ENCODE measurements around the gene SUPT16H.

SUPT16H gene

GRCh38 chr14:21408147-21408546 is 24.3 kb upstream of the SUPT16H start:
- peak; percentile 69 to 92 for DNase-seq (ENCODE audit: low read depth in 2 of 2)
- no peak overlapping the region for H3K4me3 ChIP-seq (replicated peaks in 1 of 2; ENCODE audit: low read depth in 2 of 2, low read length in 2 of 2)
- peak; percentile 6 for TF ChIP-seq CTCF (IDR thresholded peaks at IDR 0.05; ENCODE audit: low read depth, low read length)

GRCh38 chr14:21406213-21406612 is 22.4 kb upstream of the SUPT16H start:
- no peak for TF ChIP-seq CTCF (IDR thresholded peaks at IDR 0.05; ENCODE audit: low read depth, low read length)
- DNase-seq (ENCODE audit: low read depth in 2 of 2): no peak
- no peak overlapping the region for H3K4me3 ChIP-seq (replicated peaks in 1 of 2; ENCODE audit: low read depth in 2 of 2, low read length in 2 of 2)

DNA sequence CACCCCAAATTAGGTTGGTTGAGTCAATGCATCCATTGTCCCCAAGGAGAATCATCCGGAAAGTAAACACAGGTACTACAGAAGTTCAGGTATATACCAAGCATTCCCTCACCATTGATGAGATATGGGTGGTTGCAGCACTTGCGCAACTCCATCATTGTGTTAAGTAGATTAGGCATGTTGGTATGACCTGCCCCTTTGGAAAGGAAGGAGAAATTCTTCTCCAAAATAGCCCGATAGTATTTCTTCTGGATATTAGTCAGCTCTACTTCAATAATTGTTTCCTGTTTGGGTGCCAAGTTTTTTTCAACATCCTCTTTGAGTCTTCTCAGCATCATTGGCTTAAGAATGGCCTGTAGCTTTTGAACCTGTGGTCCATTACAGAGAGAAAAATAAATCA is 21.3 kb upstream of the SUPT16H start:
- TF ChIP-seq CTCF (IDR thresholded peaks at IDR 0.05; ENCODE audit: low read depth, low read length): no peak
- no peak overlapping the region for H3K4me3 ChIP-seq (replicated peaks in 1 of 2; ENCODE audit: low read depth in 2 of 2, low read length in 2 of 2)
- DNase-seq (ENCODE audit: low read depth in 2 of 2): peak; percentile 63 to 68

- DNase-seq (ENCODE audit: low read depth in 2 of 2): no peak
- TF ChIP-seq CTCF (IDR thresholded peaks at IDR 0.05; ENCODE audit: low read depth, low read length): no peak
- no peak overlapping the region for H3K4me3 ChIP-seq (replicated peaks in 1 of 2; ENCODE audit: low read depth in 2 of 2, low read length in 2 of 2)
These were observed 15.6 kb upstream of the SUPT16H start for GRCh38 chr14:21399311-21399870.

DNA sequence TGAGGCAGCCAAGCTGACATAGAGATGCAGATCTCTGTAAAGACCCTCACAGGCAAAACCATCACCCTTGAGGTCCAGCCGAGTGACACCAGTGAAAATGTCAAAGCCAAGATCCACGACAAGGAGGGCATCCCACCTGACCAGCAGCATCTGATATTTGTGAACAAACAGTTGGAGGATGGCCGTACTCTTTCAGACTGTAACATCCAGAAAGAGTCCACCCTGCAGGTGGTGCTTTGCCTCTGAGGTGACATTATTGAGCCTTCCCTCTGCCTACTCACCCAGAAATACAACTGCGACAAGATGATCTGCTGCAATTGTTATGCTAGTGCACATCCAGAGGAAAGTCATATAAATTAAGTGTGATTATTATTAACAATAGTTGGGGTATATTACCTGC is 15.1 kb upstream of the SUPT16H start:
- no peak for DNase-seq (ENCODE audit: low read depth in 2 of 2)
- no peak for TF ChIP-seq CTCF (IDR thresholded peaks at IDR 0.05; ENCODE audit: low read depth, low read length)

DNA sequence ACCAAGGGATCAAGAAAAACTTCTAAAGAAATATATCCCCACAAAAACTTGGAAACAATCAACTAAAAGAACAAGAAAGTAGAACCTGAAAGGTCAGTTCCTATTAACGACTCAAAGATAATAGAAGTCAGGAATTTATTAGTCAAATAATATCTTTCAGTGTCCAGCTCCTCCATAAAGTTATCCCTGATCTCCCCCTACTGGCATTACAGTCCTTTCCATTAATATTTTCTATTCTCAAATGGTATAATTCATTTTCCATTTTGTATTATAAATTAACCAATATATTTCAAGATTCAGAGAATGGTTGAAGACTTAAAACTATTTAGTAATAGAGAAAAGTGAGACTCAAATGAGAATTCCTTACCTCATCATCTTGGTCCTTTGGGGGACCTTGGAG is 11.6 kb upstream of the SUPT16H start:
- no peak overlapping the region for H3K4me3 ChIP-seq (replicated peaks in 1 of 2; ENCODE audit: low read depth in 2 of 2, low read length in 2 of 2)
- no peak for TF ChIP-seq CTCF (IDR thresholded peaks at IDR 0.05; ENCODE audit: low read depth, low read length)
- DNase-seq (ENCODE audit: low read depth in 2 of 2): no peak

More for the DNA sequence above, 15.1 kb upstream of the SUPT16H start:
- H3K4me3 ChIP-seq (replicated peaks in 1 of 2; ENCODE audit: low read depth in 2 of 2, low read length in 2 of 2): no peak overlapping the region
